H9 (cell line): Measurements from ENCODE around the gene TUBB2A. TPM values are rescaled to one million over a fixed set of nuclear protein-coding genes. Genes with fewer than 3 reads are reported as not detected.
"Not testable (repeated sequence)": the region's sequence is repeated elsewhere in the genome, so short reads cannot be mapped to it uniquely, and the experiment has no call there.

Source experiments
- DNase-seq: peaks from one replicate; pipeline ENCODE4 v3.0.0-alpha.2; 2017
- H2AFZ ChIP-seq: one replicate; pipeline ENCODE4 v1.6.1; 2013; ENCODE audit warnings: mild to moderate bottlenecking, low read length, control low read depth, moderate library complexity
- H2AK5ac ChIP-seq: 2 replicates; pipeline ENCODE4 v1.6.1; 2013; ENCODE audit warnings: low read length, control low read depth, mixed read lengths; ENCODE audit not compliant: insufficient read length
- H2BK120ac ChIP-seq: one replicate; pipeline ENCODE4 v1.6.1; 2013; ENCODE audit warnings: low read depth, mild to moderate bottlenecking, low read length, control low read depth, inconsistent platforms; ENCODE audit not compliant: poor library complexity, severe bottlenecking
- H2BK12ac ChIP-seq: 2 replicates; pipeline ENCODE4 v1.6.1; 2013; ENCODE audit warnings: low read length, control low read depth, mixed read lengths, low read depth; ENCODE audit not compliant: insufficient read length
- H2BK15ac ChIP-seq: 2 replicates; pipeline ENCODE4 v1.6.1; 2013; ENCODE audit warnings: low read depth, low read length, control low read depth
- H2BK20ac ChIP-seq: one replicate; pipeline ENCODE4 v1.6.1; 2013; ENCODE audit warnings: low read depth, mild to moderate bottlenecking, low read length, control low read depth, inconsistent platforms; ENCODE audit not compliant: poor library complexity, severe bottlenecking
- H2BK5ac ChIP-seq: 2 replicates; pipeline ENCODE4 v1.6.1; 2013; ENCODE audit warnings: low read length, control low read depth, mixed read lengths; ENCODE audit not compliant: insufficient read length
- H3K14ac ChIP-seq: 2 replicates; pipeline ENCODE4 v1.6.1; 2013; ENCODE audit warnings: low read length, control low read depth; ENCODE audit not compliant: insufficient read depth
- H3K18ac ChIP-seq: 2 replicates; pipeline ENCODE4 v1.6.1; 2013; ENCODE audit warnings: low read depth, mild to moderate bottlenecking, mixed read lengths, low read length, control low read depth; ENCODE audit not compliant: insufficient read length
- H3K23ac ChIP-seq: 2 replicates; pipeline ENCODE4 v1.6.1; 2013; ENCODE audit warnings: low read length, control low read depth, mixed read lengths, low read depth; ENCODE audit not compliant: insufficient read length
- H3K23me2 ChIP-seq: 2 replicates; pipeline ENCODE4 v1.6.1; 2013; ENCODE audit warnings: low read depth, mild to moderate bottlenecking, mixed read lengths, low read length, control low read depth; ENCODE audit not compliant: insufficient read length, poor library complexity, severe bottlenecking
- H3K27ac ChIP-seq: 2 replicates; pipeline ENCODE4 v1.5.1; 2013; ENCODE audit warnings: low read length, control low read depth, mixed read lengths, low read depth; ENCODE audit not compliant: insufficient read length
- H3K27me3 ChIP-seq: 2 replicates; pipeline ENCODE4 v1.6.1; 2013; ENCODE audit warnings: low read length, control low read depth, inconsistent platforms; ENCODE audit not compliant: insufficient read depth
- H3K4ac ChIP-seq: 2 replicates; pipeline ENCODE4 v1.6.1; 2013; ENCODE audit warnings: low read depth, mild to moderate bottlenecking, control low read depth, inconsistent platforms, low read length, moderate library complexity
- H3K4me1 ChIP-seq: 2 replicates; pipeline ENCODE4 v1.6.1; 2013; ENCODE audit warnings: low read length, control low read depth, inconsistent platforms; ENCODE audit not compliant: insufficient read depth
- H3K4me2 ChIP-seq: 2 replicates; pipeline ENCODE4 v1.6.1; 2013; ENCODE audit warnings: low read length, control low read depth, mixed read lengths; ENCODE audit not compliant: insufficient read length, insufficient read depth
- H3K56ac ChIP-seq: 2 replicates; pipeline ENCODE4 v1.6.1; 2013; ENCODE audit warnings: low read depth, mild to moderate bottlenecking, mixed read lengths, low read length, control low read depth; ENCODE audit not compliant: insufficient read length
- H3K79me1 ChIP-seq: 2 replicates; pipeline ENCODE4 v1.6.1; 2013; ENCODE audit warnings: low read depth, mild to moderate bottlenecking, moderate library complexity, low read length, control low read depth, inconsistent platforms; ENCODE audit not compliant: insufficient read depth, poor library complexity, severe bottlenecking
- H3K79me2 ChIP-seq: 2 replicates; pipeline ENCODE4 v1.6.1; 2013; ENCODE audit warnings: low read length, control low read depth, inconsistent platforms; ENCODE audit not compliant: insufficient read depth
- H3K9ac ChIP-seq: 2 replicates; pipeline ENCODE4 v1.6.1; 2013; ENCODE audit warnings: low read length, control low read depth, mixed read lengths; ENCODE audit not compliant: insufficient read length; ENCODE audit errors: extremely low read depth
- H3K9me3 ChIP-seq: one replicate; pipeline ENCODE4 v1.6.1; 2013; ENCODE audit warnings: low read depth, low read length, inconsistent platforms; ENCODE audit not compliant: control insufficient read depth
- H3T11ph ChIP-seq: one replicate; pipeline ENCODE4 v1.6.1; 2013; ENCODE audit warnings: mild to moderate bottlenecking, low read length, control low read depth, inconsistent platforms
- H4K20me1 ChIP-seq: one replicate; pipeline ENCODE4 v1.6.1; 2013; ENCODE audit not compliant: control insufficient read depth, insufficient read length, insufficient read depth
- H4K5ac ChIP-seq: 2 replicates; pipeline ENCODE4 v1.6.1; 2013; ENCODE audit warnings: low read depth, mild to moderate bottlenecking, mixed read lengths, low read length, control low read depth; ENCODE audit not compliant: insufficient read length
- H4K8ac ChIP-seq: replicated peaks from 2 replicates; pipeline ENCODE4 v1.6.1; 2013; ENCODE audit warnings: low read length, control low read depth, mixed read lengths, low read depth; ENCODE audit not compliant: insufficient read length
- H4K91ac ChIP-seq: 2 replicates; pipeline ENCODE4 v1.6.1; 2013; ENCODE audit warnings: low read depth, mild to moderate bottlenecking, moderate library complexity, mixed read lengths, low read length, control low read depth; ENCODE audit not compliant: insufficient read length
- H3K27ac Mint-ChIP-seq, 3 experiments: 2 replicates in 2 of 3; 3 replicates in 1 of 3; pipeline ENCODE4 v1.8.0; 2020 to 2021; ENCODE audit warnings: mixed read lengths in 3 of 3, mild to moderate bottlenecking in 1 of 3, moderate library complexity in 1 of 3
- H3K27me3 Mint-ChIP-seq: 2 replicates; pipeline ENCODE4 v1.8.0; 2021; ENCODE audit warnings: low read depth, mild to moderate bottlenecking, moderate library complexity, mixed read lengths
- H3K36me3 Mint-ChIP-seq, 3 experiments: 2 replicates in 2 of 3; 3 replicates in 1 of 3; pipeline ENCODE4 v1.8.0; 2020 to 2021; ENCODE audit warnings: low read depth in 3 of 3, mixed read lengths in 3 of 3; ENCODE audit not compliant: insufficient read depth in 1 of 3
- H3K4me1 Mint-ChIP-seq, 2 experiments: 2 replicates each; pipeline ENCODE4 v1.8.0; 2020; ENCODE audit warnings: mixed read lengths in 2 of 2
- H3K4me3 Mint-ChIP-seq, 2 experiments: 2 replicates in 1 of 2; 3 replicates in 1 of 2; pipeline ENCODE4 v1.8.0; 2020 to 2021; ENCODE audit warnings: mild to moderate bottlenecking in 2 of 2, mixed read lengths in 2 of 2, moderate library complexity in 1 of 2
- H3K9me3 Mint-ChIP-seq, 2 experiments: 2 replicates in 1 of 2; 3 replicates in 1 of 2; pipeline ENCODE4 v1.8.0; 2020; ENCODE audit warnings: mild to moderate bottlenecking in 2 of 2, mixed read lengths in 2 of 2, moderate library complexity in 1 of 2
- WGBS: extraction: QIAGEN DNeasy Blood & Tissue Kit; methylation state at CpG from one replicate; pipeline ENCODE4 v1.1.7; 2013; ENCODE audit warnings: missing lambda C conversion rate, low lambda C conversion rate, mixed read lengths; ENCODE audit not compliant: insufficient read length; ENCODE audit errors: extremely low coverage; 5-methylcytosine and 5-hydroxymethylcytosine counted together
- total RNA-seq: library from RNA; stranded (reverse); gene quantifications from 2 replicates; pipeline ENCODE4 v1.2.1, GENCODE V29; 2021

The TUBB2A gene
- total RNA-seq, 1 experiment from 2014 or later: 258 TPM

DNA sequence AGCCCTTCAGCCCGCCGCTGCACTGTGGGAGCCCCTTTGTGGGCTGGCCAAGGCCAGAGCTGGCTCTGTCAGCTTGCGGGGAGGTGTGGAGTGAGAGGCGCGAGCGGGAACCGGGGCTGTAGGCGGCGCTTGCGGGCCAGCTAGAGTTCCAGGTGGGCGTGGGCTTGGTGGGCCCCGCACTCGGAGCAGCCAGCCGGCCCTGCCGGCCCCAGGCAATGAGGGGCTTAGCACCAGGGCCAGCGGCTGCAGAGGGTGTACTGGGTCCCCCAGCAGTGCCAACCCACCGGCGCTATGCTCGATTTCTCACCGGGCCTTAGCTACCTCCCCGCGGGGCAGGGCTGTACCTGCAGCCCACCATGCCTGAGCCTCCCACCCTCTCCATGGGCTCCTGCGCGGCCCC is 13.3 kb upstream of the TUBB2A start:
- H3K27me3 ChIP-seq, H3K56ac ChIP-seq, H3K36me3 Mint-ChIP-seq, H4K8ac ChIP-seq, H3K9me3 ChIP-seq, H3K18ac ChIP-seq, H3K4me3 Mint-ChIP-seq, H3K79me2 ChIP-seq, H3K27ac ChIP-seq, H3K23me2 ChIP-seq, H3K23ac ChIP-seq, H4K91ac ChIP-seq, H4K5ac ChIP-seq, H2AFZ ChIP-seq, H3K4me1 ChIP-seq, H2BK5ac ChIP-seq, H3K4ac ChIP-seq, H3T11ph ChIP-seq, H2BK20ac ChIP-seq, DNase-seq, H2BK12ac ChIP-seq, H3K4me2 ChIP-seq, H2BK15ac ChIP-seq, H3K9me3 Mint-ChIP-seq, H3K27ac Mint-ChIP-seq, H2AK5ac ChIP-seq, H3K79me1 ChIP-seq, H2BK120ac ChIP-seq, H4K20me1 ChIP-seq, H3K27me3 Mint-ChIP-seq, H3K9ac ChIP-seq, H3K14ac ChIP-seq: not testable (repeated sequence)
- whole genome bisulfite sequencing: no CpG with 5 or more reads among the region's 24 CpGs
- H3K4me1 Mint-ChIP-seq: peaks cover 31 to 42% of the 10 kb centered on the region in 2 experiments

DNA sequence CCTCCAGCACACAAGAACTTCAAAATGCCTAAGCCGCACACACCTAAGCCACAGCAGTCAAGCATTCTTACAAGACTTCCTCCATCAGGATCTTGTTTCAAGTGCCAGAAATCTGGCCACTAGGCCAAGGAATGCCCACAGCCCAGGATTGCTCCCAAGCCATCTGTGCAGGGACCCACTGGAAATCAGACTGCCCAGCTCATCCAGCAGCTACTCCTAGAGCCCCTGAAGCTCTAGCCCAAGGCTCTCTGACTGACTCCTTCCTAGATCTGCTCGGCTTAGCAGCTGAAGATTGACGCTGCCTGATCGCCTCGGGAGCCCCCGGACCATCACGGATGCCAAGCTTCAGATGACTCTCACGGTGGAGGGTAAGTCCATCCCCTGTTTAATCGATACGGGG is 10.7 kb upstream of the TUBB2A start:
- H3K4me2 ChIP-seq, H2AK5ac ChIP-seq, H3K79me2 ChIP-seq, H2BK5ac ChIP-seq, H2BK20ac ChIP-seq, H4K91ac ChIP-seq, H3K27me3 ChIP-seq, H3K27ac ChIP-seq, H2BK12ac ChIP-seq, H4K20me1 ChIP-seq, H4K5ac ChIP-seq, H3K9me3 Mint-ChIP-seq, H2AFZ ChIP-seq, H2BK120ac ChIP-seq, H3K9ac ChIP-seq, H4K8ac ChIP-seq, H3K23ac ChIP-seq, DNase-seq, H3K36me3 Mint-ChIP-seq, H3K9me3 ChIP-seq, H3K4ac ChIP-seq, H3K79me1 ChIP-seq, H3K18ac ChIP-seq, H3K27me3 Mint-ChIP-seq, H2BK15ac ChIP-seq, H3K56ac ChIP-seq, H3T11ph ChIP-seq, H3K14ac ChIP-seq, H3K23me2 ChIP-seq: not testable (repeated sequence)
- WGBS: no CpG with 5 or more reads among the region's 10 CpGs
- Mint-ChIP-seq H3K4me3 (0 out of 5 replicates have a peak overlapping the region, but pooled peaks of 1 of the 2 experiments have one; percentile 33), H3K27ac (peak overlapping the region in 2 of 3 experiments; percentile 27 to 81; a peak in 4 of 7 replicates), H3K4me1 (peaks cover 21 to 51% of the 10 kb centered on the region in 2 experiments)
- peaks cover 16% of the 10 kb centered on the region for H3K4me1 ChIP-seq
